Left renal cortex interstitium (tissue), 4 donors: Measurements from ENCODE around the gene TAS2R31. TPM values are rescaled to one million over a fixed set of nuclear protein-coding genes. Genes with fewer than 3 reads are reported as not detected.
"Not testable (repeated sequence)": the region's sequence is repeated elsewhere in the genome, so short reads cannot be mapped to it uniquely, and the experiment has no call there.

Source experiments
- DNase-seq, 4 donors: peaks; one replicate each; pipeline ENCODE4 v3.0.0-alpha.2; 2013; ENCODE audit warnings: low read depth in 4 of 4, low spot score in 2 of 4, missing footprints in 1 of 4
- polyA plus RNA-seq, 4 donors: library from polyadenylated mRNA; unstranded; fragments of 120-200 nt; gene quantifications; one replicate each; pipeline ENCODE4 v1.2.1, GENCODE V29; 2013; ENCODE audit not compliant: insufficient read length in 4 of 4

The TAS2R31 gene
- 1 to 10 TPM in 3 of 4 donors, under 1 TPM in 1; 0.71 to 2.0 (median 1.6) TPM for polyA plus RNA-seq

GRCh38 chr12:11031307-11031706, at the start of gene TAS2R31:
TAS2R31 (minus strand) TSS chr12:11031407; CDS start chr12:11031335, 72 bp downstream.
- DNase-seq, result no peak

- no peak for DNase-seq
These were observed 47.0 kb upstream of the TAS2R31 start for GRCh38 chr12:11078246-11078645.

- no peak for DNase-seq
These were observed 44.4 kb upstream of the TAS2R31 start for GRCh38 chr12:11075642-11076041.

GRCh38 chr12:11071414-11071813, 40.2 kb upstream of the TAS2R31 start:
- no peak for DNase-seq

- DNase-seq, result no peak
These were observed 39.8 kb upstream of the TAS2R31 start for GRCh38 chr12:11070999-11071398.

- no peak for DNase-seq
These were observed 38.7 kb upstream of the TAS2R31 start for GRCh38 chr12:11069854-11070365.

- no peak for DNase-seq
These were observed 36.3 kb upstream of the TAS2R31 start for GRCh38 chr12:11067514-11067913.

GRCh38 chr12:11062194-11062593, 31.0 kb upstream of the TAS2R31 start, which contains the start of gene TAS2R46:
TAS2R46 (minus strand) TSS chr12:11062294; CDS start chr12:11062294, 0 bp downstream.
- not testable (repeated sequence) for DNase-seq

- DNase-seq, result no peak
These were observed 28.6 kb upstream of the TAS2R31 start for GRCh38 chr12:11059784-11060183.

GRCh38 chr12:11059041-11059440, 27.8 kb upstream of the TAS2R31 start:
- DNase-seq, result no peak

GRCh38 chr12:11055306-11055705, 24.1 kb upstream of the TAS2R31 start:
- DNase-seq, result no peak

GRCh38 chr12:11049806-11050531, 18.8 kb upstream of the TAS2R31 start:
- DNase-seq, result not testable (repeated sequence)

- DNase-seq, result not testable (repeated sequence)
These were observed 10.2 kb upstream of the TAS2R31 start for GRCh38 chr12:11041366-11041765.

- no peak for DNase-seq
These were observed 9.0 kb upstream of the TAS2R31 start for GRCh38 chr12:11040162-11040561.

- DNase-seq, result no peak
These were observed 8.0 kb upstream of the TAS2R31 start for GRCh38 chr12:11039171-11039570.

GRCh38 chr12:11033959-11034358, 2.8 kb upstream of the TAS2R31 start:
- DNase-seq, result not testable (repeated sequence)

- DNase-seq, result no peak
These were observed 5.1 kb downstream of the TAS2R31 start for GRCh38 chr12:11026118-11026517.

GRCh38 chr12:11023387-11023786, 7.8 kb downstream of the TAS2R31 start:
- no peak for DNase-seq

GRCh38 chr12:11022520-11022919, 8.7 kb downstream of the TAS2R31 start, which contains the start of gene TAS2R19:
TAS2R19 (minus strand) TSS chr12:11022620; CDS start chr12:11022571, 49 bp downstream.
- DNase-seq, result no peak

- no peak for DNase-seq
These were observed 14.3 kb downstream of the TAS2R31 start for GRCh38 chr12:11016937-11017336.

- DNase-seq, result no peak
These were observed 15.3 kb downstream of the TAS2R31 start for GRCh38 chr12:11015775-11016430.

- DNase-seq, result no peak
These were observed 17.0 kb downstream of the TAS2R31 start for GRCh38 chr12:11014234-11014633.
